Loucy (cell line): ENCODE data around the gene MPP3.

Source experiments
- H2AFZ ChIP-seq: fragments of 200-600 bp; sonication (generic); 2 replicates; pipeline ENCODE4 v1.6.0; 2016; ENCODE audit warnings: antibody characterized with exemption, mild to moderate bottlenecking, low read length, moderate library complexity
- H3F3A ChIP-seq: fragments of 200-600 bp; 2 replicates; pipeline ENCODE4 v1.6.0; 2016; ENCODE audit warnings: antibody characterized with exemption, low read depth, mild to moderate bottlenecking
- H3K27me3 ChIP-seq: fragments of 200-600 bp; sonication (generic); 2 replicates; pipeline ENCODE4 v1.6.1; 2014; ENCODE audit warnings: low read length, mild to moderate bottlenecking; ENCODE audit not compliant: insufficient read depth, poor library complexity, severe bottlenecking
- H3K36me3 ChIP-seq: fragments of 200-600 bp; sonication (generic); 2 replicates; pipeline ENCODE4 v1.6.1; 2016; ENCODE audit warnings: low read length; ENCODE audit not compliant: insufficient read depth
- H3K4me1 ChIP-seq: fragments of 200-600 bp; sonication (generic); 2 replicates; pipeline ENCODE4 v1.5.1; 2014; ENCODE audit warnings: low read length, mild to moderate bottlenecking; ENCODE audit not compliant: insufficient read depth, poor library complexity, severe bottlenecking
- H3K4me2 ChIP-seq: fragments of 200-600 bp; sonication (generic); 2 replicates; pipeline ENCODE4 v1.6.0; 2014; ENCODE audit warnings: antibody characterized with exemption, low read length, low read depth, mild to moderate bottlenecking; ENCODE audit not compliant: poor library complexity, severe bottlenecking
- H3K4me3 ChIP-seq: fragments of 200-600 bp; sonication (generic); 2 replicates; pipeline ENCODE4 v1.5.1; 2014; ENCODE audit warnings: low read length, mild to moderate bottlenecking, mixed read lengths; ENCODE audit not compliant: poor library complexity, severe bottlenecking
- H3K79me2 ChIP-seq: fragments of 200-600 bp; sonication (generic); 2 replicates; pipeline ENCODE4 v1.6.1; 2014; ENCODE audit warnings: low read length; ENCODE audit not compliant: insufficient read depth
- H3K9ac ChIP-seq: fragments of 200-600 bp; sonication (generic); 2 replicates; pipeline ENCODE4 v1.6.0; 2014; ENCODE audit warnings: mild to moderate bottlenecking, low read depth, low read length, moderate library complexity; ENCODE audit not compliant: poor library complexity, severe bottlenecking
- H3K9me2 ChIP-seq: fragments of 200-600 bp; sonication (generic); replicated peaks from 2 replicates; pipeline ENCODE4 v1.6.1; 2016; ENCODE audit warnings: low read depth, low read length, mixed read lengths
- H3K9me3 ChIP-seq: fragments of 200-600 bp; sonication (generic); 2 replicates; pipeline ENCODE4 v1.6.1; 2014; ENCODE audit warnings: mild to moderate bottlenecking, antibody characterized with exemption, low read length, low read depth; ENCODE audit not compliant: insufficient read depth
- H4K20me1 ChIP-seq: fragments of 200-600 bp; sonication (generic); 2 replicates; pipeline ENCODE4 v1.6.0; 2014; ENCODE audit warnings: antibody characterized with exemption, low read length, mild to moderate bottlenecking; ENCODE audit not compliant: insufficient read depth, poor library complexity, severe bottlenecking
- CTCF ChIP-seq: fragments of 200-600 bp; sonication (generic); conservative IDR thresholded peaks from 2 replicates; pipeline ENCODE4 v1.5.1; 2014; ENCODE audit warnings: mild to moderate bottlenecking, antibody characterized with exemption, low read length
- EZH2phosphoT487 ChIP-seq: fragments of 200-600 bp; IDR thresholded peaks from 2 replicates; pipeline ENCODE4 v1.6.1; 2018; ENCODE audit warnings: antibody characterized with exemption, mild to moderate bottlenecking, moderate library complexity, borderline replicate concordance

MPP3 gene

GRCh38 chr17:43810226-43810715 is 22.7 kb downstream of the MPP3 start:
- Histone ChIP-seq H3K9me3 (no peaks in the 10 kb centered on the region), H3K4me2 (no peak overlapping the region), H2AFZ (no peak overlapping the region), H3K4me3 (no peak overlapping the region), H3F3A (no peaks in the 10 kb centered on the region), H3K79me2 (no peaks in the 10 kb centered on the region), H4K20me1 (no peaks in the 10 kb centered on the region), H3K4me1 (no peaks in the 10 kb centered on the region), H3K9me2 (no peaks in the 10 kb centered on the region), H3K36me3 (no peaks in the 10 kb centered on the region), H3K9ac (no peak overlapping the region), H3K27me3 (no peaks in the 10 kb centered on the region)
- TF ChIP-seq EZH2phosphoT487: no peak
- TF ChIP-seq CTCF: no peak

GRCh38 chr17:43809121-43809520 is 23.8 kb downstream of the MPP3 start:
- H3K9me3 ChIP-seq: no peaks in the 10 kb centered on the region
- no peak overlapping the region for H3K4me3 ChIP-seq
- no peaks in the 10 kb centered on the region for H3K4me1 ChIP-seq
- H3K79me2 ChIP-seq: no peaks in the 10 kb centered on the region
- no peaks in the 10 kb centered on the region for H4K20me1 ChIP-seq
- H3K9me2 ChIP-seq: no peaks in the 10 kb centered on the region
- H3K36me3 ChIP-seq: no peaks in the 10 kb centered on the region
- H3K27me3 ChIP-seq: no peaks in the 10 kb centered on the region
- no peaks in the 10 kb centered on the region for H3F3A ChIP-seq
- TF ChIP-seq CTCF (no peak), EZH2phosphoT487 (no peak)
- H2AFZ ChIP-seq: no peak overlapping the region
- H3K4me2 ChIP-seq: no peak overlapping the region
- no peak overlapping the region for H3K9ac ChIP-seq

GRCh38 chr17:43808076-43808475 is 24.9 kb downstream of the MPP3 start:
- H3K4me2 ChIP-seq: no peak overlapping the region
- no peaks in the 10 kb centered on the region for H3K4me1 ChIP-seq
- TF ChIP-seq CTCF (no peak), EZH2phosphoT487 (no peak)
- no peaks in the 10 kb centered on the region for H4K20me1 ChIP-seq
- no peak overlapping the region for H3K9ac ChIP-seq
- H3K4me3 ChIP-seq: no peak overlapping the region
- no peak overlapping the region for H2AFZ ChIP-seq
- no peaks in the 10 kb centered on the region for H3K9me3 ChIP-seq
- H3K36me3 ChIP-seq: no peaks in the 10 kb centered on the region
- H3K79me2 ChIP-seq: no peaks in the 10 kb centered on the region
- H3F3A ChIP-seq: no peaks in the 10 kb centered on the region
- H3K9me2 ChIP-seq: no peaks in the 10 kb centered on the region
- no peaks in the 10 kb centered on the region for H3K27me3 ChIP-seq
